Stimulated activated CD4-positive, alpha-beta T cell treated with anti-CD3 and anti-CD28 coated beads, TNF-alpha, amount 100 ng/mL, for 4 hours (primary cell): ENCODE measurements around the gene HAT1.
"Not testable (repeated sequence)": the region's sequence is repeated elsewhere in the genome, so short reads cannot be mapped to it uniquely, and the experiment has no call there.

Experiments used
- DNase-seq, 3 experiments: peaks; one replicate each; pipeline ENCODE4 v3.0.0-alpha.2; 2020; ENCODE audit warnings: low read depth in 3 of 3

The HAT1 gene

GRCh38 chr2:171922230-171923022 lies at the start of gene HAT1:
HAT1 (plus strand) TSS chr2:171922461; CDS start chr2:171922501, 40 bp downstream.
- DNase-seq = peak; percentile 96 to 98 (median 97)

DNA sequence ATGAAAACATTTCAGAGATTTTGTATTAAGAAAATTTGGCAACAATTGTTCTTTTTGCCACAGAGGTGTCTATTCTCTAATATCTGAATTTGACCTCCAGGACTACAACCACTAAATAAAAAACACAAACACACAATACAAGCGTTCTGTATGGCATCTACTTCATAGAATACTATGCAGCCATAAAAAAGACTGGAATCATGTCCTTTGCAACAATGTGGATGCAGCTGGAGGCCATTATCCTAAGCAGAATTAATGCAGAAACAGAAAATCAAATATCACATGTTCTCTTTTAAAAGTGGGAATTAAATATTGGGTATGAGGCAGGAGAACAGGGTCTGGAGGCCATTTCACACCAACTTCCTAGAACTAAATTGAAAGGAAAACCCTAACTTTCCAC lies 47.7 kb upstream of the HAT1 start:
- no peak for DNase-seq

DNA sequence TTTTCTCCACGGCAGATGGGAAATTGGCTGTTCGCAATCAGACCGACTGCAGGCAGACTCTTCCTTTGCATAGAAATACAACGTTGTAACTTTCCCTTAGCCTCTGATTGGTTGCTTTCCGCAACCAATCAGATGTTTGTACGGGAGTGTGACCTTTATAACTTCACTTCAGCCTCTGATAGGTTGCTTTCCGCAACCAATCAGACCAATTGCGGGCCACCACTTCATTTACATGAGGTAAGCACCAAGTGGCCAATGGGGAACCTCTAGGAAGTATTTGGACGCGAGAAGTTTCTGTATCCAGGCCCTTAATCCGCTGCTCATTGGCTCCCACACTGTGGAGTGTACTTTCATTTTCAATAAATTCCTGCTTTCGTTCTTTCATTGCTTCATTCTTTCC lies 47.3 kb upstream of the HAT1 start:
- no peak for DNase-seq

DNA sequence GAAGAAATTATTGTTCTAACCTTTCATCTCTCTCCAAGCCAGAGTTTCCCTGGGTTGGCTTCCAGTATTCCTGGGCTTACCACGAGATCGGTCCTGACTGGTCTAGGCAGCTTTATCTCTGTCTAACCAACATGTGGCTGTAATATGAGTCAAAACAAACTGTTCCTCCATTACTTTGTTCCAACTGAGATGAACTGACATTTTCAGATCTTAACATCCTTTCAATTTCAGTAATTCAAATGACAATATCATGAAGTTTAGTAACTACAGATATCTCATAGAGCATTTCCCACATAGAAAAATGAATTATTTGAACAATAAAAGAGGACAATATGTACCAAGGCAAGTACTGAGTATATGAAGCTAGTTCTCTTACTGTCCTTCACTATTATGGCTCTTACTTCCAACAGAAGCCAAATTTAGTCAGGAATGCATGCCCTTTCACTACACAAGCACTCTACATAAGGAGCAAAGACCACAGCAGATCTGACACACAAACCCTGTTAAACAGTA lies 43.7 kb upstream of the HAT1 start:
- no peak for DNase-seq

GRCh38 chr2:171879865-171880264 lies 42.4 kb upstream of the HAT1 start:
- DNase-seq = no peak

- DNase-seq = no peak
These were observed 41.5 kb upstream of the HAT1 start for GRCh38 chr2:171880774-171881173.

- DNase-seq = no peak
These were observed 40.0 kb upstream of the HAT1 start for GRCh38 chr2:171882089-171882769.

DNA sequence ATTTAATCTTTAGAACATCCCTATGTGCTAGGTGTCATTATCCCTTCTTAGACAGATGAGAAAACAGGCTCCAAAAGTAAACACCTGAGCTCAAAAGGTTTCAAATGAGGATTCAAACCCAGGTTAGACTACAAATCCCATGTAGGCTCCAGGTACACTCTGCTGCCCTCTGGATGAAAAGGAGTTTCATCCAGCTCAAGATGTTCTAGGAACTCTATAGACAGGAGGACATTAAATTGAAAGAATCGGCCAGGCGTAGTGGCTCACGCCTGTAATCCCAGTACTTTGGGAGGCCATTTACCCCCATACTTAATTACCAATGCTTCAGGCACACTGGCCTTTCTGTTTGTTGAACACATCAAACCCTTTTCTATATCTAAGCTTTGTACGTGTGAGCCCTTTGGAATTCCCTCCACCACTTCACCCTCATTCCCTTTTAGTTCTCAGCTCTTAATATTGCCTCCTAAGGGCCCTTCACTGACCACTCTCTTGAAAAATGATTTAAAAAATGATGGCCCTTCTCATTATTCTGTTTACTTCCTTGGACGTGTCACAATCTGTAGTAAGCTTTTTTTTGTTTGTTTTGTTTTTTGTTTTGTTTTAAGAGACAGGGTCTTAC lies 38.9 kb upstream of the HAT1 start:
- no peak for DNase-seq

DNA sequence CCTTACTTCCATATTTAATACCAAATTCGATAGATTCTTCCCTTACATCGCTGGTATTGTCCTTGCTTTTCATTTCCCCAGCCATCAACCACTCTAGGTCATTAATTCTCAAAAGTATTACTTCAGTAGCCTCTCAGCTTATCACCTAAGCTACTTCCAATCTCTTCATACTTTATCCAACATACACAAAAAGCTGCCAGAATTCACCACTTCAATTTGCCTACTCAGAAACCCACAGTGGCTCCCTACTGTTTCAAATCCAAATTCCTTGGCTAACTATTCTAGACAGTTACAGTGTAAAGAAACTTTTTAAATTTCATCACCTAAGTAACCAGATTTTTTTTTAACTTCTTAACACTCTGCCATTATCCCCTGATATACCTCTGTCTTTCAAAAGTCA lies 32.9 kb upstream of the HAT1 start:
- no peak for DNase-seq

DNA sequence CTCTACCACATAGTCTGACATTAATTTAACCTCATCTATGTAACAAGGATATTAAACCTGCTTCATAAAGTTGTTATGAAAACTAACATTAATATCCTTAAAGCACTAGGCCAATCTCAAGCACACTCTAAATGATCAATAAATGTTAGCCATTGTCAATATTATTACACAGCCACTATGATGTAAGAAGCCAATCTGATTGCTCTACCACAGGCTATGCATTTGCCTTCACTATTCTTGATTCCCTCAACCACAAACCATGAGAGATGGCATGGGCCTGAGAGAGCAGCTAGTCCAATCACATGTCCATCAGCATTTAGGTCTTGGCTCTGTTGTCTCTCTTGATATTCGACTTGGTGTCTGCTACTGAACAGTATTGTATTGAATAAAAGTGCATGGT lies 32.5 kb upstream of the HAT1 start:
- DNase-seq = no peak

- no peak for DNase-seq
These were observed 29.0 kb upstream of the HAT1 start for GRCh38 chr2:171893196-171893823.

- peak; percentile 41 to 63 (median 53) for DNase-seq
These were observed 28.2 kb upstream of the HAT1 start, which contains the start of gene SLC25A12 for GRCh38 chr2:171893824-171894611. SLC25A12 (minus strand) TSS chr2:171894244; CDS start chr2:171894214, 30 bp downstream.

GRCh38 chr2:171894612-171894947 lies 27.7 kb upstream of the HAT1 start:
- no peak for DNase-seq

- DNase-seq = no peak
These were observed 26.5 kb upstream of the HAT1 start for GRCh38 chr2:171895786-171896185.

GRCh38 chr2:171899623-171900282 lies 22.5 kb upstream of the HAT1 start:
- not testable (repeated sequence) for DNase-seq

- no peak for DNase-seq
These were observed 19.3 kb upstream of the HAT1 start for GRCh38 chr2:171902840-171903420.

- DNase-seq = no peak
These were observed 14.0 kb upstream of the HAT1 start for GRCh38 chr2:171908235-171908634.

DNA sequence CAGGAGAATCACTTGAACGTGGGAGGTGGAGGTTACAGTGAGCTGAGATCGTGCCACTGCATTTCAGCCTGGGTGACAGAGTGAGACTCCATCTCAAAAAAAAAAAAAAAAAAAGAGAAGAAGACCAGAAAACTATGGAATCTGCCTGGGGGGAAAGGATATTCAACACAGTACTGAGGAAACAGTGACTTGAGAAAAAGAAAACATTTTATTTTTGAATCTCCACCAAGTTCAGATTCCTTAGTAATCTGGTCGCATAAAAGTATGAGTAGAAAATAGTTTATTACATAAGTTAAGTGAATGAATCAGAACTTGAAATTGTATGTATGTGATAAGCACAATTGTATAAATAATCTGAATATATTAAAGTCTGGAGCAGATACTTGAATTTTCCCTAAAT lies 13.0 kb upstream of the HAT1 start:
- no peak for DNase-seq

- no peak for DNase-seq
These were observed 11.8 kb upstream of the HAT1 start for GRCh38 chr2:171910494-171910893.

GRCh38 chr2:171913517-171913916 lies 8.7 kb upstream of the HAT1 start:
- DNase-seq = no peak
